ENCODE measurements around the gene ATP9A. TPM values are rescaled to one million over a fixed set of nuclear protein-coding genes. Genes with fewer than 3 reads are reported as not detected.

ATP9A gene
- total and polyA plus RNA-seq, 2 of the 8 experiments (the other 6 are each of a cell fraction or from before 2014, with no cell fraction given), result 5.0 to 6.4 TPM

DNA sequence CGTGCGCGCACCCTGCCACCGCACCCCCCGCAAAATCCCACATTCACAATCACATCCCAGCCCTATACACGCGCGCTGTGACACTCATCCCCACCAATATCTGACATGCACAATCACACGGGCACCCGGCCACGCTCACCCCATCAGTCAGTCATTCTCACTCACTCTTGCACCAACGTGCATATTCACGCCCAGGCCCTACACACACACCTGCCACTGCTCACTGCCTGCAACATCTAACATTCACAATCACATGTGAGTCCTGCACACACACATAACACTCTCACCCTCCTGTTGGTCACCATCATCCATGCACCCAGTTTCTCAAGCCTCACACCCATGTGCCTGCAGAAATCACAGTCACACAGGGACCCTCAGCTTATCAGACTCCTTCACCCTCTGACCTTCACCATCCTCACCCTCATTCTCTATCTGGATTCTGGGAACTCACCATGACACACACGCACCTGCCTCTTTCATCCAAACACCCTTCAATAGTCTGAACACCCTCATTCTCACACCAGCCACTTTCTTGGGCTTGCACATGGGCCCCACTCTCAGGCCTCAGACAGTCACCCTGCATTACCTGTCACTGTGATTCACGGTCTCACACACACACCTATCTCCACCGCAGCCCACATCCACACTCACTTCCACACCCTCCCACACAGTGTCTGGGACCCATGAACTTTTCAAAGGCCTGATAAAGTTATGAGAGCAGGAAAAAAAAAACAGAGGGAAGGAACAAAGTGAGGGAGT is 748 bp upstream of the ATP9A start (continued):
- TF ChIP-seq YY1 (IDR thresholded peaks at IDR 0.05; ENCODE audit: low read depth, low read length) (no peak), HDAC6 (IDR thresholded peaks at IDR 0.05; ENCODE audit: low read depth, low read length) (no peak), KDM4A (IDR thresholded peaks at IDR 0.05; ENCODE audit: low read depth, low read length, severe bottlenecking) (no peak), SP2 (IDR thresholded peaks at IDR 0.05; ENCODE audit: low read length) (no peak), SRF (IDR thresholded peaks at IDR 0.05; ENCODE audit: low read depth, low read length) (no peak), RXRA (IDR thresholded peaks at IDR 0.05; ENCODE audit: insufficient read depth, low read depth, low read length) (no peak), BCL11A (IDR thresholded peaks at IDR 0.05; ENCODE audit: low read depth in 2 of 2, low read length in 2 of 2) (no peak)
- TF ChIP-seq, protein P1, sequence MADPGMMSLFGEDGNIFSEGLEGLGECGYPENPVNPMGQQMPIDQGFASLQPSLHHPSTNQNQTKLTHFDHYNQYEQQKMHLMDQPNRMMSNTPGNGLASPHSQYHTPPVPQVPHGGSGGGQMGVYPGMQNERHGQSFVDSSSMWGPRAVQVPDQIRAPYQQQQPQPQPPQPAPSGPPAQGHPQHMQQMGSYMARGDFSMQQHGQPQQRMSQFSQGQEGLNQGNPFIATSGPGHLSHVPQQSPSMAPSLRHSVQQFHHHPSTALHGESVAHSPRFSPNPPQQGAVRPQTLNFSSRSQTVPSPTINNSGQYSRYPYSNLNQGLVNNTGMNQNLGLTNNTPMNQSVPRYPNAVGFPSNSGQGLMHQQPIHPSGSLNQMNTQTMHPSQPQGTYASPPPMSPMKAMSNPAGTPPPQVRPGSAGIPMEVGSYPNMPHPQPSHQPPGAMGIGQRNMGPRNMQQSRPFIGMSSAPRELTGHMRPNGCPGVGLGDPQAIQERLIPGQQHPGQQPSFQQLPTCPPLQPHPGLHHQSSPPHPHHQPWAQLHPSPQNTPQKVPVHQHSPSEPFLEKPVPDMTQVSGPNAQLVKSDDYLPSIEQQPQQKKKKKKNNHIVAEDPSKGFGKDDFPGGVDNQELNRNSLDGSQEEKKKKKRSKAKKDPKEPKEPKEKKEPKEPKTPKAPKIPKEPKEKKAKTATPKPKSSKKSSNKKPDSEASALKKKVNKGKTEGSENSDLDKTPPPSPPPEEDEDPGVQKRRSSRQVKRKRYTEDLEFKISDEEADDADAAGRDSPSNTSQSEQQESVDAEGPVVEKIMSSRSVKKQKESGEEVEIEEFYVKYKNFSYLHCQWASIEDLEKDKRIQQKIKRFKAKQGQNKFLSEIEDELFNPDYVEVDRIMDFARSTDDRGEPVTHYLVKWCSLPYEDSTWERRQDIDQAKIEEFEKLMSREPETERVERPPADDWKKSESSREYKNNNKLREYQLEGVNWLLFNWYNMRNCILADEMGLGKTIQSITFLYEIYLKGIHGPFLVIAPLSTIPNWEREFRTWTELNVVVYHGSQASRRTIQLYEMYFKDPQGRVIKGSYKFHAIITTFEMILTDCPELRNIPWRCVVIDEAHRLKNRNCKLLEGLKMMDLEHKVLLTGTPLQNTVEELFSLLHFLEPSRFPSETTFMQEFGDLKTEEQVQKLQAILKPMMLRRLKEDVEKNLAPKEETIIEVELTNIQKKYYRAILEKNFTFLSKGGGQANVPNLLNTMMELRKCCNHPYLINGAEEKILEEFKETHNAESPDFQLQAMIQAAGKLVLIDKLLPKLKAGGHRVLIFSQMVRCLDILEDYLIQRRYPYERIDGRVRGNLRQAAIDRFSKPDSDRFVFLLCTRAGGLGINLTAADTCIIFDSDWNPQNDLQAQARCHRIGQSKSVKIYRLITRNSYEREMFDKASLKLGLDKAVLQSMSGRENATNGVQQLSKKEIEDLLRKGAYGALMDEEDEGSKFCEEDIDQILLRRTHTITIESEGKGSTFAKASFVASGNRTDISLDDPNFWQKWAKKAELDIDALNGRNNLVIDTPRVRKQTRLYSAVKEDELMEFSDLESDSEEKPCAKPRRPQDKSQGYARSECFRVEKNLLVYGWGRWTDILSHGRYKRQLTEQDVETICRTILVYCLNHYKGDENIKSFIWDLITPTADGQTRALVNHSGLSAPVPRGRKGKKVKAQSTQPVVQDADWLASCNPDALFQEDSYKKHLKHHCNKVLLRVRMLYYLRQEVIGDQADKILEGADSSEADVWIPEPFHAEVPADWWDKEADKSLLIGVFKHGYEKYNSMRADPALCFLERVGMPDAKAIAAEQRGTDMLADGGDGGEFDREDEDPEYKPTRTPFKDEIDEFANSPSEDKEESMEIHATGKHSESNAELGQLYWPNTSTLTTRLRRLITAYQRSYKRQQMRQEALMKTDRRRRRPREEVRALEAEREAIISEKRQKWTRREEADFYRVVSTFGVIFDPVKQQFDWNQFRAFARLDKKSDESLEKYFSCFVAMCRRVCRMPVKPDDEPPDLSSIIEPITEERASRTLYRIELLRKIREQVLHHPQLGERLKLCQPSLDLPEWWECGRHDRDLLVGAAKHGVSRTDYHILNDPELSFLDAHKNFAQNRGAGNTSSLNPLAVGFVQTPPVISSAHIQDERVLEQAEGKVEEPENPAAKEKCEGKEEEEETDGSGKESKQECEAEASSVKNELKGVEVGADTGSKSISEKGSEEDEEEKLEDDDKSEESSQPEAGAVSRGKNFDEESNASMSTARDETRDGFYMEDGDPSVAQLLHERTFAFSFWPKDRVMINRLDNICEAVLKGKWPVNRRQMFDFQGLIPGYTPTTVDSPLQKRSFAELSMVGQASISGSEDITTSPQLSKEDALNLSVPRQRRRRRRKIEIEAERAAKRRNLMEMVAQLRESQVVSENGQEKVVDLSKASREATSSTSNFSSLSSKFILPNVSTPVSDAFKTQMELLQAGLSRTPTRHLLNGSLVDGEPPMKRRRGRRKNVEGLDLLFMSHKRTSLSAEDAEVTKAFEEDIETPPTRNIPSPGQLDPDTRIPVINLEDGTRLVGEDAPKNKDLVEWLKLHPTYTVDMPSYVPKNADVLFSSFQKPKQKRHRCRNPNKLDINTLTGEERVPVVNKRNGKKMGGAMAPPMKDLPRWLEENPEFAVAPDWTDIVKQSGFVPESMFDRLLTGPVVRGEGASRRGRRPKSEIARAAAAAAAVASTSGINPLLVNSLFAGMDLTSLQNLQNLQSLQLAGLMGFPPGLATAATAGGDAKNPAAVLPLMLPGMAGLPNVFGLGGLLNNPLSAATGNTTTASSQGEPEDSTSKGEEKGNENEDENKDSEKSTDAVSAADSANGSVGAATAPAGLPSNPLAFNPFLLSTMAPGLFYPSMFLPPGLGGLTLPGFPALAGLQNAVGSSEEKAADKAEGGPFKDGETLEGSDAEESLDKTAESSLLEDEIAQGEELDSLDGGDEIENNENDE (IDR thresholded peaks at IDR 0.05; ENCODE audit: insufficient replicate concordance, low read length), result no peak

All from H1 (cell line).